ENCODE measurements around the gene RAB3IL1. TPM values are rescaled to one million over a fixed set of nuclear protein-coding genes. Genes with fewer than 3 reads are reported as not detected.

Gene RAB3IL1
- total RNA-seq, 1 donor from 2014 or later = 0.12 TPM

GRCh38 chr11:61952882-61953281 lies 35.5 kb upstream of the RAB3IL1 start:
- H3K4me3 ChIP-seq (ENCODE audit: low read depth, low read length) = no peak overlapping the region
- no peak for TF ChIP-seq CTCF (conservative IDR thresholded peaks at IDR 0.05; ENCODE audit: low read depth, low read length)
- no peak for DNase-seq (ENCODE audit: low read depth)

- no peak for TF ChIP-seq CTCF (conservative IDR thresholded peaks at IDR 0.05; ENCODE audit: low read depth, low read length)
- H3K4me3 ChIP-seq (ENCODE audit: low read depth, low read length) = no peak overlapping the region
- no peak for DNase-seq (ENCODE audit: low read depth)
Measured at GRCh38 chr11:61951484-61952135, 34.2 kb upstream of the RAB3IL1 start.

GRCh38 chr11:61950035-61950547 lies 32.7 kb upstream of the RAB3IL1 start, which contains the start of gene BEST1:
Gene BEST1 (plus strand): TSS chr11:61950351. CDS start chr11:61951807, 1,456 bp downstream.
- no peak for TF ChIP-seq CTCF (conservative IDR thresholded peaks at IDR 0.05; ENCODE audit: low read depth, low read length)
- no peak within 1 kb of the TSS for H3K4me3 ChIP-seq (ENCODE audit: low read depth, low read length)
- DNase-seq (ENCODE audit: low read depth) = no peak

- no peak for DNase-seq (ENCODE audit: low read depth)
- TF ChIP-seq CTCF (conservative IDR thresholded peaks at IDR 0.05; ENCODE audit: low read depth, low read length) = no peak
- no peak overlapping the region for H3K4me3 ChIP-seq (ENCODE audit: low read depth, low read length)
Measured at GRCh38 chr11:61949169-61950034, 32.0 kb upstream of the RAB3IL1 start.

- no peak for TF ChIP-seq CTCF (conservative IDR thresholded peaks at IDR 0.05; ENCODE audit: low read depth, low read length)
- DNase-seq (ENCODE audit: low read depth) = no peak
- no peak overlapping the region for H3K4me3 ChIP-seq (ENCODE audit: low read depth, low read length)
Measured at GRCh38 chr11:61948505-61948904, 31.1 kb upstream of the RAB3IL1 start.

- H3K4me3 ChIP-seq (ENCODE audit: low read depth, low read length) = no peak overlapping the region
- no peak for DNase-seq (ENCODE audit: low read depth)
- TF ChIP-seq CTCF (conservative IDR thresholded peaks at IDR 0.05; ENCODE audit: low read depth, low read length) = peak; percentile 99
Measured at GRCh38 chr11:61947486-61948210, 30.3 kb upstream of the RAB3IL1 start.

All from epithelial cell of proximal tubule (primary cell).